Stimulated activated CD8-positive, alpha-beta memory T cell treated with anti-CD3 and anti-CD28 coated beads, Interleukin-12 subunit alpha, Interleukin-12 subunit beta, amount 100 ng/mL, for 24 hours (primary cell): ENCODE data around the gene ZNF366.
"Not testable (repeated sequence)": the region's sequence is repeated elsewhere in the genome, so short reads cannot be mapped to it uniquely, and the experiment has no call there.

ENCODE experiments used
- DNase-seq: peaks from one replicate; pipeline ENCODE4 v3.0.0-alpha.2; 2020; ENCODE audit errors: extremely low read depth

The ZNF366 gene

GRCh38 chr5:72407541-72407940 is 99.7 kb downstream of the ZNF366 start:
- DNase-seq: no peak

- DNase-seq: no peak
These were observed 100.1 kb downstream of the ZNF366 start for GRCh38 chr5:72407078-72407477.

- DNase-seq: not testable (repeated sequence)
These were observed 102.4 kb downstream of the ZNF366 start for GRCh38 chr5:72404771-72405170.

GRCh38 chr5:72402959-72403628 is 104.1 kb downstream of the ZNF366 start:
- DNase-seq: no peak

- no peak for DNase-seq
These were observed 104.8 kb downstream of the ZNF366 start for GRCh38 chr5:72402381-72402890.

- DNase-seq: no peak
These were observed 106.3 kb downstream of the ZNF366 start for GRCh38 chr5:72400950-72401349.

GRCh38 chr5:72397836-72398235 is 109.4 kb downstream of the ZNF366 start:
- DNase-seq: no peak

GRCh38 chr5:72394688-72395087 is 112.5 kb downstream of the ZNF366 start:
- no peak for DNase-seq

GRCh38 chr5:72393052-72393451 is 114.2 kb downstream of the ZNF366 start:
- no peak for DNase-seq
